Tibial artery (tissue), 4 donors: ENCODE data around the gene CACNA1A.

ENCODE experiments used
- DNase-seq, 2 donors: peaks; one replicate each; pipeline ENCODE4 v3.0.0-alpha.2; 2019
- H3K27ac ChIP-seq, 2 donors: fragments of 200-600 bp; sonication (generic) in 1 of 2; 1 replicate in 1 of 2; 2 replicates in 1 of 2; pipeline ENCODE4 v1.5.1; 2018 to 2019; ENCODE audit warnings: mild to moderate bottlenecking in 1 of 2
- H3K27me3 ChIP-seq, 2 donors: fragments of 200-600 bp; sonication (generic) in 1 of 2; one replicate each; pipeline versions ENCODE4 v1.5.1 to v1.6.0; 2016 to 2019
- H3K36me3 ChIP-seq, 3 donors: fragments of 200-600 bp; sonication (generic) in 2 of 3; one replicate each; pipeline ENCODE4 v1.5.1; 2016 to 2019; ENCODE audit warnings: mild to moderate bottlenecking in 2 of 3
- H3K4me1 ChIP-seq, 4 donors: fragments of 200-600 bp; sonication (generic) in 2 of 4; 1 replicate in 3 of 4; 2 replicates in 1 of 4; pipeline ENCODE4 v1.5.1; 2016 to 2019
- H3K4me3 ChIP-seq, 2 donors: fragments of 200-600 bp; sonication (generic) in 1 of 2; 1 replicate in 1 of 2; 2 replicates in 1 of 2; pipeline ENCODE4 v1.5.1; 2018 to 2019; ENCODE audit warnings: mild to moderate bottlenecking in 2 of 2
- H3K9me3 ChIP-seq, 3 donors: fragments of 200-600 bp; sonication (generic) in 1 of 3; one replicate each; pipeline ENCODE4 v1.5.1; 2016 to 2019
- CTCF ChIP-seq, 2 experiments: fragments of 200-600 bp in 1 of 2; fragments of 450-650 bp in 1 of 2; IDR thresholded peaks; one replicate each; pipeline ENCODE4 v1.5.1; 2017 to 2019; ENCODE audit warnings: antibody characterized with exemption in 2 of 2, mild to moderate bottlenecking in 1 of 2, moderate library complexity in 1 of 2
- intact Hi-C: fragments of 100-400 bp; cut with DNase I; formaldehyde crosslinking; loops from one replicate; pipeline ENCODE4 v1.15.0; 2023; ENCODE audit warnings: low total_unique reads

The CACNA1A gene

GRCh38 chr19:13301627-13302334 lies 204.5 kb downstream of the CACNA1A start:
- no peaks in the 10 kb centered on the region for H3K9me3 ChIP-seq
- H3K4me3 ChIP-seq: no peak overlapping the region
- no peaks in the 10 kb centered on the region for H3K36me3 ChIP-seq
- intact Hi-C loops: no loop called here
- no peak overlapping the region for H3K27ac ChIP-seq
- peaks cover 0 to 16% (median 0%) of the 10 kb centered on the region in 4 donors for H3K4me1 ChIP-seq
- no peak for TF ChIP-seq CTCF (IDR thresholded peaks at IDR 0.05)
- peaks cover 0 to 36% of the 10 kb centered on the region in 2 donors for H3K27me3 ChIP-seq
- DNase-seq: no peak

GRCh38 chr19:13300421-13301030 lies 205.8 kb downstream of the CACNA1A start:
- Histone ChIP-seq H3K27me3 (peaks cover 0 to 36% of the 10 kb centered on the region in 2 donors), H3K4me3 (no peak overlapping the region), H3K27ac (no peak overlapping the region), H3K4me1 (peaks cover 0 to 16% (median 0%) of the 10 kb centered on the region in 4 donors), H3K9me3 (no peaks in the 10 kb centered on the region), H3K36me3 (no peaks in the 10 kb centered on the region)
- no peak for TF ChIP-seq CTCF (IDR thresholded peaks at IDR 0.05)
- no peak for DNase-seq
- intact Hi-C loops: no loop called here

- TF ChIP-seq CTCF (IDR thresholded peaks at IDR 0.05): no peak
- H3K9me3 ChIP-seq: no peaks in the 10 kb centered on the region
- no peak overlapping the region for H3K4me3 ChIP-seq
- DNase-seq: no peak
- H3K27me3 ChIP-seq: peaks cover 0 to 29% of the 10 kb centered on the region in 2 donors
- intact Hi-C loops: no loop called here
- no peak overlapping the region for H3K27ac ChIP-seq
- H3K4me1 ChIP-seq: peaks cover 0 to 16% (median 0%) of the 10 kb centered on the region in 4 donors
- no peaks in the 10 kb centered on the region for H3K36me3 ChIP-seq
Measured at GRCh38 chr19:13299838-13300237, 206.4 kb downstream of the CACNA1A start.

- Histone ChIP-seq H3K36me3 (no peaks in the 10 kb centered on the region), H3K4me3 (peak overlapping the region; percentile 13 to 17)
- DNase-seq: no peak
Measured at GRCh38 chr19:13298565-13299481, 207.5 kb downstream of the CACNA1A start.

More at GRCh38 chr19:13298565-13299481, 207.5 kb downstream of the CACNA1A start:
- intact Hi-C loops: no loop called here
- H3K27me3 ChIP-seq: peaks cover 0 to 24% of the 10 kb centered on the region in 2 donors
- H3K4me1 ChIP-seq: peaks cover 0 to 16% (median 0%) of the 10 kb centered on the region in 4 donors
- H3K27ac ChIP-seq: no peak overlapping the region
- H3K9me3 ChIP-seq: no peaks in the 10 kb centered on the region
- no peak for TF ChIP-seq CTCF (IDR thresholded peaks at IDR 0.05)
